ENCODE data around the gene BRD9.
A peak's percentile ranks its signal among the peaks of the same experiment; 100 is the strongest.

The BRD9 gene

DNA sequence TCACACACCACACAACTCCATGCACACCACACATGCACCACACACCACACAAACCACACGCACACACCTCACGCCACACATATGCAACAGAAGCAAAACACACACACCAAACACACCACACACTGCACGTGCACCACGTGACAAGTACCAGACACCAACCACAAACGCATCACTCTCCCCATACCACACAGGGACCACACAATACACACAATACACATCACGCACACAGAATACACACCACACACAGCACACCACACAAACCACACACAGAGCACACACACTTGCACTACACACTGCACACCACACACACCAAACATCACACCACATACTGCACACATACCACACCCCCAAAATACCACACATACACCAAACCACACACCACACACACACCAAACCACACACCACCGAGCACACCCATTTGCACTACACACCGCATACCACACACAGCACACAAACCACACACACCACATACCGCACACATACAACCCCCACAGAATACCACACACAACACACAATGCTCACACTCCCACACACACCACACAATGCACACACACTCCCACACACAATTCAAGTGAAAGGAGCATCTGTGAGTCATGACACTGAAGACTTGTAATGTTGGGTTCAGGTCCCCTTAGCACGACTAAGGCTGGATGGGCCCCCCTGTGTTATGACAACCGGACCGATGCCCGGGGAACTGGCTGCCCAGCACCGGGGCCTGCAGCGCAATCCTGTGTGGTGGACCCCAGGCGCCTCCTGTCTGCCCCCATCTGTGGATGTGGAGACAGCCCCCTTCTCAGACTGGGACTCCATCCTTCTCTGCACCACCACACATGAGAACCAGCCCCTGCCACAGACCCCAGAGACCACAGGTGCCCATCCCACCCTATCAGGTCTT is 35.8 kb downstream of the BRD9 start (continued):
- peak; percentile 27; the same call in 1 of the 2 replicates for TF ChIP-seq ZNF837 (tag by site-specific recombination; IDR thresholded peaks at IDR 0.05)
- TF ChIP-seq ZNF792 (tag by site-specific recombination; IDR thresholded peaks at IDR 0.05), result no peak
- no peak for TF ChIP-seq ZNF366 (tag by site-specific recombination; conservative IDR thresholded peaks at IDR 0.05)
- TF ChIP-seq ZNF324 (tag by site-specific recombination; IDR thresholded peaks at IDR 0.05), result no peak
- TF ChIP-seq PRDM1 (tag by site-specific recombination; IDR thresholded peaks at IDR 0.05), result no peak
- TF ChIP-seq, protein P1, sequence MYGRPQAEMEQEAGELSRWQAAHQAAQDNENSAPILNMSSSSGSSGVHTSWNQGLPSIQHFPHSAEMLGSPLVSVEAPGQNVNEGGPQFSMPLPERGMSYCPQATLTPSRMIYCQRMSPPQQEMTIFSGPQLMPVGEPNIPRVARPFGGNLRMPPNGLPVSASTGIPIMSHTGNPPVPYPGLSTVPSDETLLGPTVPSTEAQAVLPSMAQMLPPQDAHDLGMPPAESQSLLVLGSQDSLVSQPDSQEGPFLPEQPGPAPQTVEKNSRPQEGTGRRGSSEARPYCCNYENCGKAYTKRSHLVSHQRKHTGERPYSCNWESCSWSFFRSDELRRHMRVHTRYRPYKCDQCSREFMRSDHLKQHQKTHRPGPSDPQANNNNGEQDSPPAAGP (tag by site-specific recombination; IDR thresholded peaks at IDR 0.05), result no peak
- TF ChIP-seq ZNF664 (tag by site-specific recombination; IDR thresholded peaks at IDR 0.05), result no peak
- TF ChIP-seq ZBTB8A (tag by site-specific recombination; IDR thresholded peaks at IDR 0.05), result no peak
- no peak for TF ChIP-seq ZNF140 (tag by site-specific recombination; IDR thresholded peaks at IDR 0.05)
- TF ChIP-seq ZNF654 (tag by site-specific recombination; IDR thresholded peaks at IDR 0.05; ENCODE audit: low read depth), result no peak
- TF ChIP-seq ZNF529 (tag by site-specific recombination; IDR thresholded peaks at IDR 0.05; ENCODE audit: insufficient replicate concordance), result no peak
- TF ChIP-seq, protein P2, sequence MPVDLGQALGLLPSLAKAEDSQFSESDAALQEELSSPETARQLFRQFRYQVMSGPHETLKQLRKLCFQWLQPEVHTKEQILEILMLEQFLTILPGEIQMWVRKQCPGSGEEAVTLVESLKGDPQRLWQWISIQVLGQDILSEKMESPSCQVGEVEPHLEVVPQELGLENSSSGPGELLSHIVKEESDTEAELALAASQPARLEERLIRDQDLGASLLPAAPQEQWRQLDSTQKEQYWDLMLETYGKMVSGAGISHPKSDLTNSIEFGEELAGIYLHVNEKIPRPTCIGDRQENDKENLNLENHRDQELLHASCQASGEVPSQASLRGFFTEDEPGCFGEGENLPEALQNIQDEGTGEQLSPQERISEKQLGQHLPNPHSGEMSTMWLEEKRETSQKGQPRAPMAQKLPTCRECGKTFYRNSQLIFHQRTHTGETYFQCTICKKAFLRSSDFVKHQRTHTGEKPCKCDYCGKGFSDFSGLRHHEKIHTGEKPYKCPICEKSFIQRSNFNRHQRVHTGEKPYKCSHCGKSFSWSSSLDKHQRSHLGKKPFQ (tag by site-specific recombination; IDR thresholded peaks at IDR 0.05), result peak; percentile 88
- TF ChIP-seq, protein P3, sequence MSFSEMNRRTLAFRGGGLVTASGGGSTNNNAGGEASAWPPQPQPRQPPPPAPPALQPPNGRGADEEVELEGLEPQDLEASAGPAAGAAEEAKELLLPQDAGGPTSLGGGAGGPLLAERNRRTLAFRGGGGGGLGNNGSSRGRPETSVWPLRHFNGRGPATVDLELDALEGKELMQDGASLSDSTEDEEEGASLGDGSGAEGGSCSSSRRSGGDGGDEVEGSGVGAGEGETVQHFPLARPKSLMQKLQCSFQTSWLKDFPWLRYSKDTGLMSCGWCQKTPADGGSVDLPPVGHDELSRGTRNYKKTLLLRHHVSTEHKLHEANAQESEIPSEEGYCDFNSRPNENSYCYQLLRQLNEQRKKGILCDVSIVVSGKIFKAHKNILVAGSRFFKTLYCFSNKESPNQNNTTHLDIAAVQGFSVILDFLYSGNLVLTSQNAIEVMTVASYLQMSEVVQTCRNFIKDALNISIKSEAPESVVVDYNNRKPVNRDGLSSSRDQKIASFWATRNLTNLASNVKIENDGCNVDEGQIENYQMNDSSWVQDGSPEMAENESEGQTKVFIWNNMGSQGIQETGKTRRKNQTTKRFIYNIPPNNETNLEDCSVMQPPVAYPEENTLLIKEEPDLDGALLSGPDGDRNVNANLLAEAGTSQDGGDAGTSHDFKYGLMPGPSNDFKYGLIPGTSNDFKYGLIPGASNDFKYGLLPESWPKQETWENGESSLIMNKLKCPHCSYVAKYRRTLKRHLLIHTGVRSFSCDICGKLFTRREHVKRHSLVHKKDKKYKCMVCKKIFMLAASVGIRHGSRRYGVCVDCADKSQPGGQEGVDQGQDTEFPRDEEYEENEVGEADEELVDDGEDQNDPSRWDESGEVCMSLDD (tag by site-specific recombination; IDR thresholded peaks at IDR 0.05), result 0 out of 2 replicates have a peak, but pooled peaks have one; percentile 43
- no peak for TF ChIP-seq ZNF341 (tag by site-specific recombination; IDR thresholded peaks at IDR 0.05; ENCODE audit: low read depth)
- TF ChIP-seq, protein P4, sequence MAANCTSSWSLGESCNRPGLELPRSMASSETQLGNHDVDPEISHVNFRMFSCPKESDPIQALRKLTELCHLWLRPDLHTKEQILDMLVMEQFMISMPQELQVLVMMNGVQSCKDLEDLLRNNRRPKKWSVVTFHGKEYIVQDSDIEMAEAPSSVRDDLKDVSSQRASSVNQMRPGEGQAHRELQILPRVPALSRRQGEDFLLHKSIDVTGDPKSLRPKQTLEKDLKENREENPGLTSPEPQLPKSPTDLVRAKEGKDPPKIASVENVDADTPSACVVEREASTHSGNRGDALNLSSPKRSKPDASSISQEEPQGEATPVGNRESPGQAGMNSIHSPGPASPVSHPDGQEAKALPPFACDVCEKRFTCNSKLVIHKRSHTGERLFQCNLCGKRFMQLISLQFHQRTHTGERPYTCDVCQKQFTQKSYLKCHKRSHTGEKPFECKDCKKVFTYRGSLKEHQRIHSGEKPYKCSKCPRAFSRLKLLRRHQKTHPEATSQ (tag by site-specific recombination; IDR thresholded peaks at IDR 0.05), result 0 out of 2 replicates have a peak, but pooled peaks have one; percentile 26
- TF ChIP-seq, protein P5, sequence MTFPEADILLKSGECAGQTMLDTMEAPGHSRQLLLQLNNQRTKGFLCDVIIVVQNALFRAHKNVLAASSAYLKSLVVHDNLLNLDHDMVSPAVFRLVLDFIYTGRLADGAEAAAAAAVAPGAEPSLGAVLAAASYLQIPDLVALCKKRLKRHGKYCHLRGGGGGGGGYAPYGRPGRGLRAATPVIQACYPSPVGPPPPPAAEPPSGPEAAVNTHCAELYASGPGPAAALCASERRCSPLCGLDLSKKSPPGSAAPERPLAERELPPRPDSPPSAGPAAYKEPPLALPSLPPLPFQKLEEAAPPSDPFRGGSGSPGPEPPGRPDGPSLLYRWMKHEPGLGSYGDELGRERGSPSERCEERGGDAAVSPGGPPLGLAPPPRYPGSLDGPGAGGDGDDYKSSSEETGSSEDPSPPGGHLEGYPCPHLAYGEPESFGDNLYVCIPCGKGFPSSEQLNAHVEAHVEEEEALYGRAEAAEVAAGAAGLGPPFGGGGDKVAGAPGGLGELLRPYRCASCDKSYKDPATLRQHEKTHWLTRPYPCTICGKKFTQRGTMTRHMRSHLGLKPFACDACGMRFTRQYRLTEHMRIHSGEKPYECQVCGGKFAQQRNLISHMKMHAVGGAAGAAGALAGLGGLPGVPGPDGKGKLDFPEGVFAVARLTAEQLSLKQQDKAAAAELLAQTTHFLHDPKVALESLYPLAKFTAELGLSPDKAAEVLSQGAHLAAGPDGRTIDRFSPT (tag by site-specific recombination; IDR thresholded peaks at IDR 0.05), result no peak
- no peak for TF ChIP-seq GLIS2 (tag by site-specific recombination; IDR thresholded peaks at IDR 0.05)
- TF ChIP-seq, protein P6, sequence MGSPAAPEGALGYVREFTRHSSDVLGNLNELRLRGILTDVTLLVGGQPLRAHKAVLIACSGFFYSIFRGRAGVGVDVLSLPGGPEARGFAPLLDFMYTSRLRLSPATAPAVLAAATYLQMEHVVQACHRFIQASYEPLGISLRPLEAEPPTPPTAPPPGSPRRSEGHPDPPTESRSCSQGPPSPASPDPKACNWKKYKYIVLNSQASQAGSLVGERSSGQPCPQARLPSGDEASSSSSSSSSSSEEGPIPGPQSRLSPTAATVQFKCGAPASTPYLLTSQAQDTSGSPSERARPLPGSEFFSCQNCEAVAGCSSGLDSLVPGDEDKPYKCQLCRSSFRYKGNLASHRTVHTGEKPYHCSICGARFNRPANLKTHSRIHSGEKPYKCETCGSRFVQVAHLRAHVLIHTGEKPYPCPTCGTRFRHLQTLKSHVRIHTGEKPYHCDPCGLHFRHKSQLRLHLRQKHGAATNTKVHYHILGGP (tag by site-specific recombination; IDR thresholded peaks at IDR 0.05), result no peak; the same call in 1 of the 2 replicates
- TF ChIP-seq ZBTB17 (tag by site-specific recombination; IDR thresholded peaks at IDR 0.05), result no peak
- no peak for TF ChIP-seq KLF8 (tag by site-specific recombination; IDR thresholded peaks at IDR 0.05)
- no peak for TF ChIP-seq ZNF610 (tag by site-specific recombination; IDR thresholded peaks at IDR 0.05; ENCODE audit: borderline replicate concordance)
- TF ChIP-seq HOXA7 (CRISPR knock-in tag; IDR thresholded peaks at IDR 0.05; ENCODE audit: borderline replicate concordance), result no peak
- no peak for TF ChIP-seq TRIM28 (IDR thresholded peaks at IDR 0.05; ENCODE audit: borderline replicate concordance, low read length)
- TF ChIP-seq, protein P7, sequence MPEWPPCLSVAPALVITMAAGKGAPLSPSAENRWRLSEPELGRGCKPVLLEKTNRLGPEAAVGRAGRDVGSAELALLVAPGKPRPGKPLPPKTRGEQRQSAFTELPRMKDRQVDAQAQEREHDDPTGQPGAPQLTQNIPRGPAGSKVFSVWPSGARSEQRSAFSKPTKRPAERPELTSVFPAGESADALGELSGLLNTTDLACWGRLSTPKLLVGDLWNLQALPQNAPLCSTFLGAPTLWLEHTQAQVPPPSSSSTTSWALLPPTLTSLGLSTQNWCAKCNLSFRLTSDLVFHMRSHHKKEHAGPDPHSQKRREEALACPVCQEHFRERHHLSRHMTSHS (tag by site-specific recombination; IDR thresholded peaks at IDR 0.05), result no peak; the same call in 1 of the 2 replicates
- TF ChIP-seq GLIS1 (tag by site-specific recombination; IDR thresholded peaks at IDR 0.05), result no peak
- TF ChIP-seq ZNF768 (tag by site-specific recombination; IDR thresholded peaks at IDR 0.05), result no peak
- no peak for TF ChIP-seq ZNF121 (tag by site-specific recombination; IDR thresholded peaks at IDR 0.05)
- TF ChIP-seq ZNF76 (tag by site-specific recombination; IDR thresholded peaks at IDR 0.05; ENCODE audit: borderline replicate concordance, low read depth), result no peak
